Naive thymus-derived CD4-positive, alpha-beta T cell (primary cell): ENCODE results near the gene LRP4. TPM values are rescaled to one million over a fixed set of nuclear protein-coding genes. Genes with fewer than 3 reads are reported as not detected.

Experiments used
- ATAC-seq: fragments of 150-1000 bp; cut with Tn5 transposase; 2 replicates; pipeline ENCODE4 v1.10.0; 2021; ENCODE audit warnings: mild to moderate bottlenecking, moderate library complexity
- CTCF ChIA-PET: fragments of 350-600 bp; sonication (Branson Sonifier 250); formaldehyde crosslinking; loops from one replicate; lab custom pipeline; 2021; ENCODE audit warnings: antibody characterized with exemption; lab: Charles Lee
- POLR2A ChIA-PET: fragments of 350-600 bp; sonication (Branson Sonifier 250); formaldehyde crosslinking; loops from one replicate; lab custom pipeline; 2021; ENCODE audit warnings: antibody characterized with exemption, inconsistent platforms; lab: Charles Lee
- DNase-seq, 9 donors: peaks; one replicate each; pipeline versions ENCODE4 v3.0.0 to v3.0.0-alpha.2; 2020 to 2022; ENCODE audit warnings: mixed read lengths in 1 of 9
- H3K27ac ChIP-seq: one replicate; pipeline ENCODE4 v1.7.0; 2013; ENCODE audit warnings: mild to moderate bottlenecking, low read depth, low read length, moderate library complexity
- H3K27me3 ChIP-seq, 2 donors: one replicate each; pipeline ENCODE4 v1.7.0; 2013; ENCODE audit warnings: low read length in 2 of 2, mild to moderate bottlenecking in 2 of 2, moderate library complexity in 2 of 2; ENCODE audit not compliant: control insufficient read depth in 2 of 2, insufficient read depth in 2 of 2
- H3K36me3 ChIP-seq, 3 experiments: 1 replicate in 2 of 3; 2 replicates in 1 of 3; pipeline ENCODE4 v1.7.0; 2013; ENCODE audit warnings: low read length in 3 of 3, mild to moderate bottlenecking in 3 of 3, moderate library complexity in 1 of 3; ENCODE audit not compliant: insufficient read depth in 3 of 3, control insufficient read depth in 2 of 3
- H3K4me1 ChIP-seq, 2 donors: one replicate each; pipeline ENCODE4 v1.7.0; 2013; ENCODE audit warnings: low read length in 2 of 2, mild to moderate bottlenecking in 2 of 2, moderate library complexity in 1 of 2; ENCODE audit not compliant: control insufficient read depth in 2 of 2, insufficient read depth in 2 of 2
- H3K4me3 ChIP-seq: 2 replicates; pipeline ENCODE4 v1.7.0; 2013; ENCODE audit warnings: mild to moderate bottlenecking, low read length
- H3K9me3 ChIP-seq, 3 experiments: 1 replicate in 2 of 3; 2 replicates in 1 of 3; pipeline ENCODE4 v1.7.0; 2013; ENCODE audit warnings: low read length in 3 of 3; ENCODE audit not compliant: control insufficient read depth in 2 of 3
- H3K27ac Mint-ChIP-seq, 9 donors: one replicate each; pipeline ENCODE4 v1.8.0; 2020 to 2022; ENCODE audit warnings: mixed read lengths in 9 of 9, mild to moderate bottlenecking in 8 of 9, moderate library complexity in 5 of 9, inconsistent platforms in 2 of 9
- H3K27me3 Mint-ChIP-seq, 5 donors: one replicate each; pipeline ENCODE4 v1.8.0; 2021 to 2022; ENCODE audit warnings: mixed read lengths in 5 of 5, mild to moderate bottlenecking in 1 of 5
- H3K36me3 Mint-ChIP-seq, 5 donors: one replicate each; pipeline ENCODE4 v1.8.0; 2020 to 2022; ENCODE audit warnings: mixed read lengths in 5 of 5, mild to moderate bottlenecking in 3 of 5, inconsistent platforms in 1 of 5
- H3K4me1 Mint-ChIP-seq, 7 donors: one replicate each; pipeline ENCODE4 v1.8.0; 2020 to 2022; ENCODE audit warnings: mixed read lengths in 7 of 7, mild to moderate bottlenecking in 3 of 7, inconsistent platforms in 1 of 7
- H3K4me3 Mint-ChIP-seq, 10 donors: one replicate each; pipeline ENCODE4 v1.8.0; 2020 to 2022; ENCODE audit warnings: mild to moderate bottlenecking in 10 of 10, mixed read lengths in 10 of 10, moderate library complexity in 6 of 10, inconsistent platforms in 2 of 10
- H3K9me3 Mint-ChIP-seq, 11 donors: one replicate each; pipeline ENCODE4 v1.8.0; 2020 to 2022; ENCODE audit warnings: mixed read lengths in 11 of 11, mild to moderate bottlenecking in 4 of 11, inconsistent platforms in 1 of 11, moderate library complexity in 1 of 11
- intact Hi-C, 2 donors: fragments of 100-400 bp; cut with micrococcal nuclease; formaldehyde crosslinking; loops; one replicate each; pipeline ENCODE4 v1.15.1; 2023
- polyA plus RNA-seq, 2 donors: library from polyadenylated mRNA; unstranded; fragments of 300-500 nt; fragmentation: Illumina TruSeq; gene quantifications; one replicate each; pipeline ENCODE4 v1.2.3, GENCODE V29; 2021
- total RNA-seq, 6 experiments: library from RNA in 5 of 6; stranded (reverse) in 5 of 6; gene quantifications; 1 replicate in 5 of 6; 2 replicates in 1 of 6; pipeline ENCODE4 v1.2.3 and lab custom pipeline; 2021 to 2026

LRP4 gene
- total and polyA plus RNA-seq, 7 experiments from 2014 or later, result not detected

- H3K9me3 Mint-ChIP-seq, result no peaks in the 10 kb centered on the region
- DNase-seq (no peak), ATAC-seq (no peak)
- intact Hi-C loops, result no loop called here
- peaks cover 24 to 62% (median 47%) of the 10 kb centered on the region in 7 donors for H3K4me1 Mint-ChIP-seq
- Histone ChIP-seq H3K4me1 (no peaks in the 10 kb centered on the region), H3K4me3 (no peak overlapping the region), H3K36me3 (no peaks in the 10 kb centered on the region), H3K27me3 (no peaks in the 10 kb centered on the region), H3K27ac (no peak overlapping the region), H3K9me3 (no peaks in the 10 kb centered on the region)
- ChIA-PET POLR2A (interaction anchor here (0.6 kb wide), 2 partner anchors 135 to 417 kb away, joined by 3 read pairs; no protein-coding TSS in a partner anchor), CTCF (no interaction called here)
- peaks cover 0 to 4% (median 0%) of the 10 kb centered on the region in 5 donors for H3K36me3 Mint-ChIP-seq
- no peak overlapping the region for H3K27ac Mint-ChIP-seq
- no peak overlapping the region for H3K4me3 Mint-ChIP-seq
- no peaks in the 10 kb centered on the region for H3K27me3 Mint-ChIP-seq
Observed at GRCh38 chr11:46838501-46838900, 79.8 kb downstream of the LRP4 start.

DNA sequence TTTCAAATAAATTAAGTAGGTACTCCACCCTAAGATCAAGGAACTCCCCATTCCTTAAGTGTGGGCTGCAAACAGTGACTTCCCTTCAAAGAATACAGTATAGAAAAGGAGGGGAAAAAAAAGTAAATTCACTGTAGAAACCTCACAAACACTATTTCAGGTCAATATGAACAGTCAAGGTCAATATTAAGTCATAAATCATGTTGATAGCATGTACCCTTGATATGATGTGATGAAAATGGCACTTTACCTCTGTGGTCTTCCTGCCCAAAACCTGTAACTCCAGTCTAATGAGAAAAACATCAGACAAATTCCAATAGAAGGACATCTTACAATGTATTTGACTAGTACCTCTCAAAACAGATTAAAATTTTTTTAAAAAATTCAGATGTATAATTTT, 80.5 kb downstream of the LRP4 start:
- H3K36me3 ChIP-seq, result no peaks in the 10 kb centered on the region
- H3K27ac ChIP-seq, result no peak overlapping the region
- Mint-ChIP-seq H3K4me3 (no peak overlapping the region), H3K36me3 (peaks cover 0 to 4% (median 0%) of the 10 kb centered on the region in 5 donors), H3K4me1 (peaks cover 21 to 59% (median 44%) of the 10 kb centered on the region in 7 donors), H3K9me3 (no peaks in the 10 kb centered on the region), H3K27ac (no peak overlapping the region), H3K27me3 (no peaks in the 10 kb centered on the region)
- ATAC-seq, result no peak
- no peaks in the 10 kb centered on the region for H3K4me1 ChIP-seq
- no peak for DNase-seq
- POLR2A ChIA-PET, result interaction anchor here (0.6 kb wide), 1 partner anchor 134 kb away, joined by 3 read pairs; no protein-coding TSS in a partner anchor
- intact Hi-C loops, result loop anchor here in 1 of 2 donors (2.0 kb wide), 1 partner anchor 229 kb away; no protein-coding TSS in a partner anchor
- no peaks in the 10 kb centered on the region for H3K27me3 ChIP-seq
- no peak overlapping the region for H3K4me3 ChIP-seq
- CTCF ChIA-PET, result interaction anchor here (0.7 kb wide), 1 partner anchor 706 kb away, joined by 3 read pairs; no protein-coding TSS in a partner anchor
- no peaks in the 10 kb centered on the region for H3K9me3 ChIP-seq

- Histone ChIP-seq H3K4me3 (no peak overlapping the region), H3K4me1 (no peaks in the 10 kb centered on the region), H3K27me3 (no peaks in the 10 kb centered on the region), H3K36me3 (no peaks in the 10 kb centered on the region), H3K27ac (no peak overlapping the region), H3K9me3 (no peaks in the 10 kb centered on the region)
- no peaks in the 10 kb centered on the region for H3K9me3 Mint-ChIP-seq
- CTCF ChIA-PET, result interaction anchor here (0.7 kb wide), 1 partner anchor 705 kb away, joined by 3 read pairs; no protein-coding TSS in a partner anchor
- no peaks in the 10 kb centered on the region for H3K27me3 Mint-ChIP-seq
- peaks cover 0 to 4% (median 0%) of the 10 kb centered on the region in 5 donors for H3K36me3 Mint-ChIP-seq
- POLR2A ChIA-PET, result no interaction called here
- peaks cover 18 to 53% (median 38%) of the 10 kb centered on the region in 7 donors for H3K4me1 Mint-ChIP-seq
- H3K27ac Mint-ChIP-seq, result no peak overlapping the region
- ATAC-seq (no peak), DNase-seq (no peak)
- no peak overlapping the region for H3K4me3 Mint-ChIP-seq
- intact Hi-C loops, result loop anchor here in 1 of 2 donors (2.0 kb wide), 1 partner anchor 230 kb away; no protein-coding TSS in a partner anchor
Observed at GRCh38 chr11:46836870-46837269, 81.5 kb downstream of the LRP4 start.

DNA sequence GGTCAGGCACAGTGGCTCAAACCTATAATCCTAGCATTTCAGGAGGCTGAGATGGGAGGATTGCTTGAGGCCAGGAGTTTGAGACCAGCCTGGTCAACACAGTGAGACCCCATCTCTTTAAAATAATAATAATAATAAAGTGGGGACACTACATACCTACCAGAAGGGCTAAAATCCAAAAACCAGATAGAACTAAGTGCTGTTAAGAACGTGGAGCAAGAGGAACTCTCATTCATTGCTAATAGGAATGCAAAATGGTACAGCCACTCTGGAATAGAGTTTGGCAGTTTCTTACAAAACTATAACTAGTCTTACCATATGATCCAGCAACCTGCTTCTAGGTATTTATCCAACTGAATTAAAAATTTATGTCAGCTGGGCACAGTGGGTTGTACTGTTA, 81.9 kb downstream of the LRP4 start:
- ATAC-seq (no peak), DNase-seq (no peak)
- ChIA-PET POLR2A (no interaction called here), CTCF (no interaction called here)
- Mint-ChIP-seq H3K27me3 (no peaks in the 10 kb centered on the region), H3K36me3 (peaks cover 0 to 4% (median 0%) of the 10 kb centered on the region in 5 donors), H3K27ac (no peak overlapping the region), H3K4me1 (peaks cover 17 to 52% (median 37%) of the 10 kb centered on the region in 7 donors), H3K4me3 (no peak overlapping the region), H3K9me3 (no peaks in the 10 kb centered on the region)
- H3K27me3 ChIP-seq, result no peaks in the 10 kb centered on the region
- H3K36me3 ChIP-seq, result no peaks in the 10 kb centered on the region
- H3K4me1 ChIP-seq, result no peaks in the 10 kb centered on the region
- no peaks in the 10 kb centered on the region for H3K9me3 ChIP-seq
- intact Hi-C loops, result loop anchor here in 1 of 2 donors (2.0 kb wide), 1 partner anchor 230 kb away; no protein-coding TSS in a partner anchor
- H3K27ac ChIP-seq, result no peak overlapping the region
- no peak overlapping the region for H3K4me3 ChIP-seq

DNA sequence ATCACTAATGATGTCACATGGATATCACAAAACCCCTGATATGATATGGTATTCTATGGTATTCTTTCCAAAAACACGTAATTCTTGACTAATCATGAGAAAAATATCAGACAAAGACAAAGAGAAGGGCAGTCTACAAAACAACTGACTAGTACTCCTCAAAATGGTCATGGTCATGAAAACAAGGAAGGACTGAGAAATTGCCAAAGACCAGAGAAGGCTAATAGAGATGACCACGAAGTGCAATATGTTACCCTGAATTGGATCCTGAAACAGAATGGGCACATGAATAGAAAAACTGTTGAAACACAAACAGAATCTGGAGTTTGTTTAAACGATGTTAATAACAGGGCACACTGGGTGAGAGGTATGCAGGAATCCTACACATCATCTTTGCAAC, 82.5 kb downstream of the LRP4 start:
- H3K36me3 Mint-ChIP-seq, result peaks cover 0 to 4% (median 0%) of the 10 kb centered on the region in 5 donors
- DNase-seq (no peak), ATAC-seq (no peak)
- Histone ChIP-seq H3K9me3 (no peaks in the 10 kb centered on the region), H3K36me3 (no peaks in the 10 kb centered on the region), H3K4me3 (no peak overlapping the region), H3K27ac (no peak overlapping the region), H3K4me1 (no peaks in the 10 kb centered on the region), H3K27me3 (no peaks in the 10 kb centered on the region)
- peaks cover 20 to 52% (median 38%) of the 10 kb centered on the region in 7 donors for H3K4me1 Mint-ChIP-seq
- ChIA-PET POLR2A (interaction anchor here (0.6 kb wide), 1 partner anchor 131 kb away, joined by 3 read pairs; no protein-coding TSS in a partner anchor), CTCF (interaction anchor here (0.6 kb wide), 1 partner anchor 336 kb away, joined by 4 read pairs; no protein-coding TSS in a partner anchor)
- H3K9me3 Mint-ChIP-seq, result no peaks in the 10 kb centered on the region
- H3K4me3 Mint-ChIP-seq, result no peak overlapping the region
- no peak overlapping the region for H3K27ac Mint-ChIP-seq
- no peaks in the 10 kb centered on the region for H3K27me3 Mint-ChIP-seq
- intact Hi-C loops, result loop anchor here in 1 of 2 donors (2.0 kb wide), 1 partner anchor 231 kb away; no protein-coding TSS in a partner anchor

GRCh38 chr11:46834821-46835220, 83.5 kb downstream of the LRP4 start:
- Mint-ChIP-seq H3K36me3 (peaks cover 0 to 4% (median 0%) of the 10 kb centered on the region in 5 donors), H3K9me3 (no peaks in the 10 kb centered on the region), H3K27me3 (no peaks in the 10 kb centered on the region), H3K4me3 (no peak overlapping the region), H3K27ac (no peak overlapping the region), H3K4me1 (peaks cover 20 to 54% (median 40%) of the 10 kb centered on the region in 7 donors)
- H3K4me1 ChIP-seq, result no peaks in the 10 kb centered on the region
- no peaks in the 10 kb centered on the region for H3K36me3 ChIP-seq
- H3K27me3 ChIP-seq, result no peaks in the 10 kb centered on the region
- ChIA-PET POLR2A (interaction anchor here (0.7 kb wide), 1 partner anchor 352 kb away, joined by 3 read pairs; no protein-coding TSS in a partner anchor), CTCF (no interaction called here)
- intact Hi-C loops, result no loop called here
- no peaks in the 10 kb centered on the region for H3K9me3 ChIP-seq
- H3K27ac ChIP-seq, result no peak overlapping the region
- DNase-seq (no peak), ATAC-seq (no peak)
- no peak overlapping the region for H3K4me3 ChIP-seq
